Amygdala (tissue), 56 donors: ENCODE measurements around the gene DLX5.
A peak's percentile ranks its signal among the peaks of the same experiment; 100 is the strongest.

ENCODE experiments used
- DNase-seq, 56 donors: peaks; one replicate each; lab custom pipeline; 2025; lab: John Stamatoyannopoulos, UW

DLX5 gene

DNA sequence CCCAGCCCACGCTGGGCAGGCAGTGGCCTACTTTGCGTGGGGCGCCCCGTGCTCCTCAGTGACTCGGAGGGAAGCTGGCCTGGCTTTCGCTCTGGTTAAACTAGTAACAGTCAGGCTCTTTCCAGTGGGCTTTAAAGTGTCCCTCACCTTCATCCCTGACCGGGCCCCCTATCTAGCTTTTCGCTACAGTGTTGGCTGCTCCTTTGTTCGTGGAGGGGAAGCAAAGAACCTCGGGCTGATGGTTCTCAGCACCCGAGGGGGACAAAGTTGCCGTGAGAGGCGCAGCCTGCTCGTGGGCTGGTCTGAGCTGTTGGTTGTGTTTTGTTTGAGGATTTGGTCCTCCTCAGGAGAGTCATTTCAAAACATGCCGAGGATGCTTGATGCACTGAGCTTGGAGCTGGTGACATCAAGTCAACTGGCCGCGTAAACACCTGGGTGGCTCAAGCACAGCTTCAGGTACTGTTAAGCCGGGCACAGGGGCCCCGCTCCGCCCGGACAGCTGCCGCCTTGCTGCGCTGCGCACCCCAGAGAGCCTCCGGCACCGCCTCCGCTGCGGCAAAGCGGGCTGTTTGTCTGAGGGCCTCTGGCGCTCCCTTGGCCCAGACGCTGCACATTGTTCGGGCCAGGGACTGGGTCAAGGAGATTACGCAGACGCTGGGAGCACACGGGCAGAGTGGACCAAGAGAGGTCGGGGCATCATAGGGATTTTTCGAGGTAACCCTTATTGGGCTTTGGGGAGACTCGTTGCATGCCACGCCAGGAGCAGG is 17.6 kb downstream of the DLX5 start:
- DNase-seq = no peak

DNA sequence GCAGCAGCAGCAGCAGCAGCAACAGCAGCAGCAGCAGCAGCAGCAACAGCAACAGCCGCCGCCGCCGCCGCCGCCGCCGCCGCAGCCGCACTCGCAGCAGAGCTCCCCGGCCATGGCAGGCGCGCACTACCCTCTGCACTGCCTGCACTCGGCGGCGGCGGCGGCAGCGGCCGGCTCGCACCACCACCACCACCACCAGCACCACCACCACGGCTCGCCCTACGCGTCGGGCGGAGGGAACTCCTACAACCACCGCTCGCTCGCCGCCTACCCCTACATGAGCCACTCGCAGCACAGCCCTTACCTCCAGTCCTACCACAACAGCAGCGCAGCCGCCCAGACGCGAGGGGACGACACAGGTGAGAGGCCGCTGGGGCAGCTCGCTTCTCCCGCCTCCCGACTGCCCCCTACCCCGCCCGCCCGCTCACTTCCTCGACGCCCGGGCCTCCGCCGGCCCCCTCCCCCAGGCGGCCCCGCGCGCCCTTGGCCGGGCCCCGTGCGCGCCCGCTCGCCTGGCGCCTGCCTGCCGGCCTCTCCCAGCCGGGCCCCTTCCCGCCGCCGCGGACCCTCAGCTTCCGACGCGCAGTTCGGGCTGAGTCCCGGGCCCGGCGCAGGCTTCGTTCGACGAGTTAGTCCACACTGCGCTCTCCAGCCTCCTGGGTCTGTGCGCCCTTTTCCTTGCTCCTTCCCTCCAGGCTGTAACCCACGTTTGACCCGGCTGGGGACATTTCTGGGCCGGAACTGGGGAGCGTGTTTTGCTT is 18.4 kb downstream of the DLX5 start:
- no peak for DNase-seq

DNA sequence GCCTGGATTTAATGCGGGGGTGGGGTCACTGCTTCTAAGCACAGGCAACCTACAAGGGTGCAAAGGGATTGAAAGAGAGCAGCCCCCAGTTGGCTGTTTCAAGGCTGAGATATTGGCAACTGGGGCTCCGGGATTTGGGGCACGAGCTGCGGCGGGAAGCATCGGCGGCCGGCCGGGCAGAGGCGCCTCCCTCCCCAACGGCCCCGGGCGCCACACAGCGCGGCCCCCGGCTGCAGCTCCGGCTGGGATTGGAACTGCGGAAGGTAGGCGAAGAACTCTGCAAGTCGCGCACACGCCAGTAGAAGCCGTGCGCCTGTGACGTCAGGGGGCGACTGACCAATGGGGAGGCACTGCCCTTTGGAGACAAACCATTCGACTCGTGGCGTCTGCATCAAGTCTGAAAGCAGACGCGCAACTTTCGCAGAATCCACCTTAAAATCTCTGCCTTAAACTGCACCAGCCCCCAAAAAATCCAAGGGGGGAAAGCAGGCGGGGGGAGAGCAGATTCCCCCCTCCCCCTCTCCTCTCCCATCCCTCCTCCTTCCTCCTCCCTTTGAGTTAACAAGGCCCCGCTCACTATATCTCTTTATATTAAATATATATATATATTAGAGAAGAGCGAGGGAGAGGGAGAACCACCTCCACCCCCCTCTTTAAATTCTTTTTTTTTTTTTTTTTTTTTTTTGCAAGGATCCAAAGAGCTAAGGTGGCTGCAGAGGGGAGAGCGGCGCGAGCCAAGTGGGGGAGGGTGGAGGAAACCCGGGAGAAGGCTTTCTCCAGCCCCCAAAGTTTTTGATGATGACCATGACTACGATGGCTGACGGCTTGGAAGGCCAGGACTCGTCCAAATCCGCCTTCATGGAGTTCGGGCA is 19.2 kb downstream of the DLX5 start, which contains the start of gene DLX6:
Gene DLX6 (plus strand): TSS at position 371 of the 872 bp plus-strand sequence. CDS start 425 bp downstream, at position 796.
- DNase-seq = peak in 14 of 56 donors; percentile 11 to 56 (median 29)

DNA sequence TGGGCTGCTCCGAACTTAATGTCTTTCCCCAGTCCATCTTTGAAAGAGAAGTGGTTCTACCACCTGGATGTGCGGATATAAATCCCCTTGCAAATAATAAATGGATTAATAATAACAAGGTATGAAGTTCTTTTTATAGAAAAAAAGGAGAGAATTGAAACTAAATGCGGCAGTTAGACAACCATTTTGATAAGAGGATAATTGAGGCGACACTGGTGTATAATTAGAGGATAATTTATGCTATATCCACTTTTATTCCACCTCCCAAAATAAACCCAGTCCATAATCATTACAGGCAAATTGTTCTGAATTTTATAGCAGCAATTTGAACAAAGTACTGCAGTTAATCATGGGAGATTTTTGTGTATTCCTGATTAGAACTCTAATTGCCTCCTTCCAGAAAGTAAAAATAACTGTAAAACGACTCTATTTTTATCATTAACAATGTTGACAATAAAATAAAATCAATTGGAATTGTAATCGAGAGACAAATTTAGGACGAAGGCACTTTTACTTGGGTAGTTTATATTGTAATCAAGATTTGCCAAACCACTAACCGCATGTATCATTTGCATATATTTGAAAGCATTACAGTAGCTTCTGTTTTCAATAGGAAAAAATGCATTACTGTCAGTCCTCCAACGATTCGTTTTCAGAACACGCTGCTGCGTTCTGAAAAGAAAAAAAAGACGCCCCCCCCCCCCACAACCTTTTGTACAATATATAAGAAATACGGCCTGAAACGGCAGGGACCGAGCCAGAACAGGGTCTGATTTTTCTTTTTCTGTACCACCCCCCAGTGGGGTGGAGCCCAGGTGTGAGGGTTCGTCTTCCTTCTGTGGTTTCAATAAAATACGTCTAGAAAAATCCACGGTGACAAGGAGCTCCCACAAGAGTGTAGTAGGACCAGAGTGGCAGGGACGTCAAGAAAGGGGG is 20.1 kb downstream of the DLX5 start:
- DNase-seq = no peak

DNA sequence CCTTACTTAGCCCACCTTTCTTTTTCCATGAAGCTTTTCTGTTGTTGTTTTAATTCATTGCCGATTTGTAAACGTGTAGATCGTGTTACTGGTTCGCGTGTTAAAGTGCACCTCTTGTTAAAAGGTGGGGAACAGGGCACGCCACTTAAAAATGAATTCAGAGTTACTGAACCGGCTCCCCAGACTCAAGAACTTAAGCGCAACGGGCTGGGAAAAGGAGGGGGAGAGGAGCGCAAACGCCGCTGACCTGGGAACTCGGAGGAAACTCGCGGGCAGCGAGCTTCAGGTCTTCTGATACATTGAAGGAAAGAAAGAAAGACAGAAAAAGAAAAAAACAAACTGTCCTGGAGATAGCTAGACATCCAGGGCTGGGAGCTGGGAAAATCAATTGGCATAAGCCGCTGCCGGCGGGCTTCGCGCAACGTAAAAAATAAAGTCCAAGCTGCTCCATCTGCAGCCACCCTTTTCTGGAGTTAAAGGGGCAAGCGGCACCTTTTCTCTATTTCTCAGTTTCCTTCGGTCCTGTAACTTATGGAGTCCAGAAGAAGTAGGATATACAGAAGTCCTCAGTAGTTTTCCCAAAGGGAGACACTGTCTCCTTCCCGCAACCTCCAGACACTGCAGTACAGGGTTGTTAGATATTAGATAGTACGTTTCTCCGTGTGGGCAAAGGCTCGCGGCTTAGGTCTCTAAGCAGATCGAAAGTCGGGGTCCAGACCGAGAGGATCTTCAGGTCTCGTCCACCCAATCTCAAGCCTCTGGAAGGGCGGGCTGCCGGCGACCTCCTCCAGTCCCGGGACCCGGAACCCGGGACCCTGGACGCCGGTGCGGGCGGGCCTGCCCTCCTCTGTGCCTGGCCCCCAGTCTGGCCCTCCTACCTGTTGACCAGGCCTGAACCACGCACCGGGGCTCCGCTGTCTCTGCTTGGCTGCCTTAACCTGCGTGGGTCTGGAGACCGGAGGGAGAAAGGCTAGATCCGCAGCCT is 21.1 kb downstream of the DLX5 start:
- no peak for DNase-seq

DNA sequence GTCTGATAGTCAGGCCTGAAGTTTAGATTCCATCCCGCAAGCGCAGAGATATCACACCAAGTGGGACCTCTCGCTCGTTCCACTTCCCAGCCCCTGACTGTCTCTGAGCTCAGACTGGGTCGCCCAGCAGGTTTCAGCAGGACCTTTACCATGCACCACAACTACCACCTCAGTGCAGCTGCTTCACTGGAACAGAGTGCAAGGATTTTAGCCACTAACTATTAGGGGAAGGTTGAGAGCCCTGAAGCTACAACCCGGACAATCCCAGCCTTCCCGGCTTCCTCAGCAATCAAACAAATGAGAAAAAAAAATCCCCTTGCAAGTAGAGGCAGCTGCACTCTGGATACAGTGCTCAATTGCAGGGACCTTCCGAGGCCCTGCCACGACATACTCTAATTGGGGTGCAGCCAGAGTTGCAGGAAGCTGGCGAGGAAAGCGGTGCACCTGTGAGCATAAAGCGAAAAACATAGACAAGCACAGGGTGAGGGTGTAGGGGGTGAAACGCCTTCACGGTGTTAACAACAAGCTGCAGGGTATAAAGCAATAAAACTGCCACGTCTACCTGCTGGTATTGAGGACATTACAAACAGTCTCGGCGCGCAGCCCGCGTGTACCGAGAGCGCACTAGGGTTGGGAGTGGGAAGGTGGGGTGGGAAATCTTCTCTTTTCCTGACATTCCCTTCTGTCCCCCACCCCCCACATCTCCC is 21.9 kb downstream of the DLX5 start:
- no peak for DNase-seq

DNA sequence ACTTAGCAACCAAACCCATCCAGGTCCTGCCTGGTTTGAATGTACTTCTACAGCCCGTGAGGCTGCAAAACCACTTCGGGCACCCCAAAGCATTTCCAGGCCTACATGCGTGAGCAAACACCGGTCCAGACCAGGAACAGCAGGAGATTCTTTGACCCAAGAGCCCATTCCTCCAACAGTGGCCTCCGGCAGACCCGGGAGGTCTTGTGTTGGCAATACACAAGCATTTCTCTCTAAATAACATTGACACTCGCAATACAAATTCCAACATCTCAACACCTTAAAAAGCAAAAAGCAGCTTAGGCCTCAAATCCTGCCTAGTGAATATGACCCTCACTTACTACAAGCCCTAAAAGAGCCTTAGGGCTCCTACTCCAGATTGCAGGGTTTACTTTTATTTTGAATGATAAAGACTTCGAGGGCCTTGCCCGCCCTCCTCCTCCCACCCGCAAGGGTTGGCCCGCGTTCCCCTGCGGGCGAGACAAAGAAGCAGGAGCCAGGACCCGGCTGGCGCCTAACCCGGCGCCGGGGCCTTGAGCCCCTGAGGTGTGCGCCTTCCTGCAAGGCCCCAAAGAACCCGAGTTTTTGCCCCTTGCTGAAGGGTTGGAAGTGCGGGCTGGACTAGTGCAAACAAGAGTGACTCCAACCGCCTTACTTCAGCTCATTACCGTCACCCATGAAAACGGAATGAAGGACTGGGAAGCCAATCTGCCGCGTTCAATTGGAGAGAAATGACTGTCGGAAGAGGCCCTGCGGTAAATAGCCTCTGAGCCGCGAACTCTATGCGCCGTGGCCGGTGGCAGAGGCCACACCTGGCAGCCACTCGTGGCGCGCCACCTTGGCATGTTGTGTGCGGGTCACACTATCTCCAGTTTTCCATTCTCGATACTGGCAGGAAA is 22.7 kb downstream of the DLX5 start:
- no peak for DNase-seq

DNA sequence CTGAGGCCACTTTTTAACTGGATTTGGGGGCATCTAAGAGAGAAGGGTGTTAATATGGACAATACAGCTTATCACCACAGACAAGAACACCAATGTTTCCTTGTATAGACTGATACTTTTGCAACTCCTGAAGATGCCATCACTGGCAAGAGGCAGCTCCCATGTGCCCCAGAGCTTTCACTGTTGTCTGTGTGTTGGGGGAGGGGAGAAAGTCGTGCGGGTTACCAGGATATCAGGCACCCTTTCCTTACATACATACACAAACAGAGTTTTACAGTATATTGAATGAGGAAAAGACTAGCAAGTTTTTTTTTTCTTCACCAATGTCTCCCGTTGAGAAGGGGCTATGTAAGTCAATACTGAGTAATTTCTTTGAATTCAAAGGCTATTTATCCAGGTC is 23.4 kb downstream of the DLX5 start:
- DNase-seq = no peak

DNA sequence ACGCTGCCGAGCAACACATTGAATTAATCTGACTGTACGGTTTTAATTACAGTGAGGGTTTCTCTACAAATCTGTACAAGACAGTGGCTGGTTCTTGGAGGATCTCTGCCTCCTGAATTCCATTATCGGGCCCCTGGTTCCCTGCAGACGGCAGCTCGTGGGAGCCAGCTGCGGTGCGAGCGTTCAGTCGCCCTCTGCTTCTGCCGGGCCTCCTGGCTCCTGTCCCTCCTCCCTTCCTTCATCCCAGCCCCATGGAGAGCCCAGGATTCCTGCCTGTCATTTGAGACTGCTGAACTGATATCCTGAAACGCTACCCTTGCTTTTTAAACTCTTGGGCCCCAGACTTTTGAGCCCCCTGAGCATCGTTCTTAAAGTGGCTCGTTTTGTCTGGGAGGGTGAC is 25.9 kb downstream of the DLX5 start:
- no peak for DNase-seq

DNA sequence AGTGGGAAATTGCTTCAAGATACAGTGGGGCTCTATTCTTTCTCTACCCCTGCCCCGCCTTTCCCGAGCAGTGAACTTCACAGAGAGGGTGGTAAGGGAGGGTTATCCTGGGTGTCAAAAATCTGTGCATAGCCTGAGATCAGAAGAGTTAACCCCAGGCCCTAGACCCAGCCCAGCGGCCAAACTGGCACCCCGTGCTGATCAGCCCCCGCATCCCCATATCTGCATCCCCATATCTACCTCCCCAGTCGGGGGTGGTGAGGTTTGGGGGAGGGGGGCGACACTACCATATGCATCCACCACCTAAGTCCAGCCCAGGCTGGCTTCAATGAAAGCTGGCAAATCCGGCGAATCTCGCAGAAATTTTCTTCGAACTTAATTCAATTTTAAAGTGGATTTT is 26.3 kb downstream of the DLX5 start:
- DNase-seq = no peak

DNA sequence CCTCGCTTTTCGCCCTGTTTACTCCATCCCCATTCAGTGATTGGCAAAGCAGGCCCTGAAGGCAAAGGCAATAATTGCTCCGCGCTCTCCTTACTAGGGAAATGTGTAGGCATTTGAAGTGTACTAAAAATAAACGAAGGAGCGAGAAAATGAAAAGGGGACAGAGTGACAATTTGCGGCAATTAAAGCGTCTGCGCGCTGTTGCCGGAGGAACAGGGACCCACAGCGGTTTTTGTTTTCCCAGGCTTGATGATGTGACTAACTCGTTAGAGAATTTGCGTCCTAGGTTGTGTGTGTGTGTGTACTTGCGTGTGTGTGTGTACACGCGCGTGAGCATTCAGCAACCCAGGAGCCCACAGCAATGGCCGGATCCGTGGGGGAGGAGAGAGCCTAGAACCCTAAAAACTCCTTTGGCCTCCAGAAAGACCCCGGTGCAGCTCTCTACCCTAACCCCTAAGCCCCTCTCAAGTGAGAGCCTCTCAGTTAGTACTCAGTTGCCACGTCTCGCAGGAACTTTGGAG is 27.1 kb downstream of the DLX5 start:
- no peak for DNase-seq

DNA sequence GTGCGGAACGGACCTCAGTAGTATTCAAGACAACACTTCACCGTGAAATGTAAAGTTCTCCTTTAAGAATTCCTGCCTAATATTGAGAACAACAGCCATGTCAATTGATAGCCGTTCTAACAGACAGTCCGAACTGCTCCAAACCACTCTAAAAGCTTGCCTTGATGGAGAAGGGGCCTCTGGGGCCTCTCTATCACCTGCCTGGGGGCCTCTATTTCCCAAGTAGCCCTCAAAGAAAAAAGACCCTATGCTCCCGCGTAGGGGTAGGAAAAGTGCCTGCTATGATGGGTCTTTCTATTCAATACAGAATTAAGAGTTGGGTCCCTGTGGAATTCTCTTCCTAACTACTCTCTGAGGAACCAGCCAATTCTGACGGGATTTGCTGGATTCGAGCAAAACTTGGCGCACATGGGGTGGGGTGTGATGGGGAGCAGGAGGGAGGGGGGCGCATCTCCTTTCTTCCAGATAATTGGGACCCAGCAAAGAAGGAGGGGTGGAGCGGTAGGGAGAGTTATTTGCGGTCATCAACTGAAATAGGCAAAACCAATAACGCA is 27.6 kb downstream of the DLX5 start:
- DNase-seq = no peak

DNA sequence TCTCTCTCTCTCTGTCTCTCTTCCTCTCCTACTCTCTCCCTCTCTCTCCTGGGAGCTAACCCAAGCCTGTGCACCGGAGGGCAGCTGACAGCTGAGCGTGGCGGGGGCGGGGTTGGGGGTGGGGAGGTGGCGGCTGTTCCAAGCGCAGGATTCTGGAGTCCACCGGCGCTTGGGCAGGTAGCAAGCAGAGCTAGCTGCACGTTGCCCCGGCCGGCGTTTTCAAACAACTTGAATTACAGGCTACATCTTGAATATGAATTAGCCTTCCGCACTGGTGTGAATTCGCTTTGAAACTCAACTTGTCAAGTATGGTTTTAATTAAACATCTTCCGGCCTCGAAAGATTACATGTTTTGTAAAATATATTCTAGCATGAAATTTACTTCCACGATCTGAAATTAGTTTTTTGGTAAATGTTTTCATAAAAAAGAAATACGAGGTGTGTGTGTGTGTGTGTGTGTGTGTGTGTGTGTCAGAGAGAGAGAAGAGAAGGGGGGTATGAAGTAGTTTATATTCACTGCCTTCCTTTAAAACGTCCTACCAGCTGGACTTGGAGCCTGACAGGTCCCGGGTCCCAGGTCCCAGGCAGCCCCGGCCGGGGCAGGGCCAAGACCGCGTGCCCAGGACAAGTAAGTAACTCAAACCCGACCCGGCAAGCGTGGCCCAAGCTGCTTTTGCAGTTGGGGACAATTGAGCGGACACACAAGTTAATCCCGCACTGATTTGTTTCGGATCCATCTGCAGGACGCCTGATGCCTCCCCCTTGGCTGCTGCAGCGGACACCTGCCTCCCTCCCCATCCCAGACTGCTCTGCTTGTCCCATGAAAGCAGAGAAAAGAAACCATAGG is 28.3 kb downstream of the DLX5 start:
- no peak for DNase-seq

DNA sequence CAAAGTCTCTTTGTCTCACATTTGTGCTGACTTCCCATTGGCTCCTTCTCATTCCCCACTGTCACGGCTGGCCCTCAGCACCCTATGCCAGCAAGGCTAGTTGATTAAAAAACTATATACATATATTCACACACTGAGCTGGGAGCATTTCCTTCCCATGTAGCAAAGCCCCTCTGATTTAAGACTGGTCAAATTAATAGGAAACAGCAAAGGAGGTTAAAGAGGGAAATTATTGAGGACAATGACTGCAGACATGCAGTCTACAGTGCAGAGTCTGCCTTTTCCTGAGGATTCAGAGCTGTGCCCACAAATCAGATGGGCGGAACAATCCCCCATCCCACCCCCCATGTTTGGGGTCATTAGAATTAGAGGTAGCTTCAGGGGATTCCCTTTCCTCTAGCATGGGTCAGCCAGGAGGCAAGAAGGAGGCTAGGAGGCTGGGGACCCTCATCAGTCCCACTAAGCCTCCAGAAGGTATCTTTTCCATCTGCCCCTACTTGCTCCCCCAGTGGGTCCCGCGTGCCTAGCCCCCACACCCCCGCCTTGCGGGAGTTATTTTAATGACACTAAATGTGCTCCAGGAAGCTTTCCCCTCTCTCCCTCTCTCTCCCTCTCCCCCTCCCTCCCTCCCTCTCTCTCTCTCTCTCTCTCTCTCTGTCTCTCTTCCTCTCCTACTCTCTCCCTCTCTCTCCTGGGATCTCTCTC is 29.1 kb downstream of the DLX5 start:
- no peak for DNase-seq

DNA sequence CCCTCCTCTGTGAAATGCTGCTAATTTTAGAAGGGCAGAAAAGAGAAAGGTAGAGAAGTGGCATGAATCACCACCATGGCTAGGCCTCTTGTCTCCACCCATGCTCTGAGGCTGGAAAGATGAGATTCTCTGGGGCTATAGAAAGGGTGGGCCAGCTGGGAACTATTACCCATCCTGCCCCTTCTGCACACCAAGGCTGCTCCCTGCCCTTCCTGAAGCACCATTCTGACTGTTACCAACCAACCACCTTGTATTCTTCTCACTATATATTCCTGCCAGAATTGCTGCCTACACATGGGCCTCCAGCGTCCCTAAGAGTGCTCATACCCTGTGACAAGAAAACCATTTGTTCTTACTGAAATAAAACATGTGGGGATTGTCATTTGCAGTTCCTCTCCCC is 30.7 kb downstream of the DLX5 start:
- DNase-seq = no peak
